OCI-M1 (cell line): ENCODE measurements around the gene PLAAT3.
"Not testable (repeated sequence)": the region's sequence is repeated elsewhere in the genome, so short reads cannot be mapped to it uniquely, and the experiment has no call there.

Experiments used
- DNase-seq: peaks from one replicate; lab custom pipeline; 2025; lab: John Stamatoyannopoulos, UW

Gene PLAAT3

DNA sequence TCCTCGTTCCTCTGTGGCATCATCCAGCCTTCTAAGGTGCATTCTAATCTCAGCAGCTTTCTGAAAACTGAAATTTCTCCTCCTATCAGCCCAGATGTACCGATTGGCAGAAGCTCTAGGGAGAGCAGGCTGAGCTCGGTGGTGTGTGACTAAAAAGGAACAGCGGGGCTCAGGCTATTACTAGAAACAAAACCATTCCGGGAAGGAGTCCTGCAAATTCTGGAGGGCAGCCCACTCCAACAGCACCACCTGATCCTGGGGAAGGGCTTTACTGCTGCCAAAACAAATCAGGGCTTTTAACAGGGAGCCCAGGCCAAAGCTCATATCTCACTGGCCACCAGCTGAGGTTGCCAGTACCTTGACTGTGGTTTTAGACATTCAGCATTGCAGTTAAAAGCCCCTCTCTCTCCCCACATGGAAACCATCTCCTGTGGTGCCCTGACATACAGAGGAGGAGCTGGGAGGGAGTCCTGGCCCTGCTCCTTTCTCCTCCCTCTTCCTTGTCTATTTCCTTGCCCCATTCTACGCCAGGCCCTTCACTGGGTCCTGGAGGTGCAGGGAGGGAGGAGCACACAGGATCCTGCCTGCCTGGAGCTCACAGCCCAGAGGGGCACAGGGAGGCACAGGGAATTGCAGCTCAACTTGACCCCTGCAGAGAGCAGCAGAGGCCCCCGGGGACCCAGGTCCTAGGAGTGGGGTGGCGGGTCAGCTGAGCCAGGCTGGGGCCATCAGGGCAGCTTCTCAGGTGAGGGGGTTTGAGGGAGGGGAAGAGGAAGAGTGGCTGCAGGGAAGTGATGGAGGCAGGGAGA is 76.7 kb downstream of the PLAAT3 start:
- peak; percentile 41 for DNase-seq

DNA sequence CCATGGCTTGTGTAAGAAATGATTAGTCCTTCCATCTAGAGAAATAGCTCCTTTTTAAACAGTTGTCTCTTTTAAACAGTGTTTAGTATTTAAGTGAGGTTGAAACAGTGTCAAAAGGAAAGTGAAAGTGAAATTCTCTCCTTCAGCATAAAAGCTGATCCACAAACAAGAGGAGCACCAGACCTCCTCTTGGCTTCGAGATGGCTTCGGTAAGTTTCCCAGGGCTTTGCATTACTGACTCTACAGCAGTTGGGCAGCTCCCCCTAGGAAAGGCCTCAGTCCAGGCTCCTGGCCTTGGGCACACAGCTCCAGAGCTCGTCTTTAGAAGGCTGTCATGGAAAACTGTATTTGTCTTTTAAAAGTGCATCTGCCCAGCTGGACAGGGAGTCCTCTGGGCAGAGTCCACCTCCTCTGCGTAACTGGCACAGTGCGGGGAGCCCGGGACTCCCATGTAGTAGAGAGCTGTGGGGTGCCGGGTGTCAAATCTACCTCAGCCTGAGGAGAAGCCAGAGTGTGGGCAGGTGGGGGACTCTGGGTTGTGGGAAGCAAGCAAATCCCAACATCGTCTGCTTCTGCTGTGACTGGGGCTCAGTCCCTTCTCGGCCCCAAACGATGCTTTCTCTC is 77.5 kb downstream of the PLAAT3 start, which contains the start of gene PLAAT4:
TSS of gene PLAAT4 (plus strand) at position 140 of the 624 bp plus-strand sequence. CDS start at position 201, 61 bp downstream.
- peak; percentile 87 for DNase-seq

DNA sequence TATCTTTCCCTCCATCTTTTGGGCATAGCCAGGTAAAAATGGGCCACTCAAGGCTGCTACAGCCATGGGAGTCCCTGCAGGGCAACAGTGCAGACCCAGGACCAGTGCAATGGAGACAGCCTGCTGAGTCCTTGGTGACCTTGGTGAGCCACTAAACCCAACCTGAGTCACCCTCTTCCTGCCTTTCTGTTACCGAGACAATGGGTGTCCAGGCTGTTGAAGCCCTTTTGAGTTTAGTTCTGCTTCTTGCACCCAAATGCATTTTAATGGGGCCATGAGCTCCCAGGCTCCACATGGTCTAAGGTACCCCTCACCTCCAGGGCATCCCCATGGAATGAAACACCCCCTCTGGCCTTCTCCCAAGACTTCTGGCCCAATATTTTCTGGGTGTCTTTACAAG is 78.5 kb downstream of the PLAAT3 start:
- DNase-seq: peak; percentile 37

GRCh38 chr11:63534895-63535461 is 79.3 kb downstream of the PLAAT3 start:
- peak; percentile 45 for DNase-seq

DNA sequence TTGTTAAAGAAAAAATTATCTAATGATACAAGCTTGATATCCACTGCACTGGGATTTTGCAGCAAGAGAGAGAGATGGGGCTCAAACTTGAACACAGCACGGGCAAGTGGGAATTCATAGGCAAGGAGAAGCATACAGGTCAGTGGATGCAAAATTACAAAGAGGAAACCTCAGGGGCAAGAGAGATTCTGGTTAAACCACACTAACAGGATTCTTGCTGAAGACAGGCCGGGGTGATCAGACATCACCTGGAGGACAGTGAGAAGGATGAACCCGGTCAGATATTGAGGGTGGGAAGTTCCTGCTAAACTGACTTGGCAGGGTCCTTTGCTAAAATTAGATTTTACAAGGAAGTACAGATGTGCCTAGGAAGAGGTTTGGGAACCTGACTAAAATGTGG is 80.2 kb downstream of the PLAAT3 start:
- no peak for DNase-seq

DNA sequence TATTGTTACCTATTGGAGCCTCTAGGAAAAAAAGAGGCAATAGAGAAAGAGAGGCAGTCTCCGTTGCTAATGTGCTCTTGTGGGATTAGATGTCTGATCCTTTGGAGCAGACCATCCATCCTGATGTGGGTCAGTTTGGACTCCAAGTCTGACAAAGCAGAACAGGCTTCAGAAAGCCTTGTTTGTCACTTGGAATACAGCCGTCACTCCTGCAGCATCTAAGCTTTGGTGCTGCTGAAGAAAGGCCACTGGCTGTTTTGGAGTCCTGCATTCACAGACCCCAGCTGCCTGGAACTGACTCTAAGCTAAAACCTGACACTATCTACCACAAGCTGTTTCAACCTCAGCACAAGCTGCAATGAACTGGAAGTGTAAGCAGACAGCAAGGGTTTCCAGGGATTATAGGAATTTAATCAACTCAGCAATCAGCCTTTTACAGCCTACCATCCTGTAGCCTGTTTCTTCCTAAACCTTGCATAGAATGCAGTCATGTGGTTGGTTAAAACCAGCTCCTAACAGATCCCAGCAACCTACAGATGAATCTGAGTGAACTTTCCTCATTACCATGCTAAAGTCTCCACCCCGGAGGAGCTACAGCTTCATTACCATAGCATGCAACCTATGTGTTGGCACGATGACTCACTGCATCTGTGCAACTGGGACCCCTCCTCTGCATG is 81.3 kb downstream of the PLAAT3 start:
- peak; percentile 10 for DNase-seq

- no peak for DNase-seq
Observed at GRCh38 chr11:63532117-63532516, 82.1 kb downstream of the PLAAT3 start.

DNA sequence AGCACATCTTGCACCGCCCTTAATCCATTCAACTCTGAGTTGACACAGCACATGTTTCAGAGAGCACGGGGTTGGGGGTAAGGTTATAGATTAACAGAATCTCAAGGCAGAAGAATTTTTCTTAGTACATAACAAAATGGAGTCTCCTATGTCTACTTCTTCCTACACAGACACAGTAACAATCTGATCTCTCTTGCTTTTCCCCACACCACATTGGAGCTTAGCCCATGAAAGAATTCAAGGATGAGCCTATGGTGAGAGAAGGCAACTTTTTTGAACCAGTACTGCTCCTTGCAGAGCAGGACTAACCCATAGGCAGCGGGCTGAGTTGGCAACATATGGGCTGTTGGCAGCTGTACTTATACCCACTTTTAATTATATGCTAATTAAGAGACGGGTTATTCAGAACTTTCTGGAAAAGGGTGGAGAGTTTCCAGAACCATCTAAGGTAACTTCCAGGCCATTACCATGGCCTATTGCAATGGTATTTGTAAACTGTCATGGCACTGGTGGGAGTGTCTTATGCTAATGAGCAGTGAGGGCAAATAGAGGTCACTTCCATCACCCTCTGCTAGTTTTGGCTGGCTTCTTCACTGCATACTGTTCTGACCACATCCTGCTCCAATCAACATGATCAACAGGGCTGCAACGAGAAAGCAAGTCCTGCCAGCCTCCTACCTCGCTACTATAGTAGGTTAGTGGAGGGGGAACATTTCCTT is 83.0 kb downstream of the PLAAT3 start:
- DNase-seq: peak; percentile 85

GRCh38 chr11:63530021-63530420 is 84.2 kb downstream of the PLAAT3 start:
- DNase-seq: no peak

- DNase-seq: not testable (repeated sequence)
Observed at GRCh38 chr11:63529373-63529772, 84.9 kb downstream of the PLAAT3 start.

DNA sequence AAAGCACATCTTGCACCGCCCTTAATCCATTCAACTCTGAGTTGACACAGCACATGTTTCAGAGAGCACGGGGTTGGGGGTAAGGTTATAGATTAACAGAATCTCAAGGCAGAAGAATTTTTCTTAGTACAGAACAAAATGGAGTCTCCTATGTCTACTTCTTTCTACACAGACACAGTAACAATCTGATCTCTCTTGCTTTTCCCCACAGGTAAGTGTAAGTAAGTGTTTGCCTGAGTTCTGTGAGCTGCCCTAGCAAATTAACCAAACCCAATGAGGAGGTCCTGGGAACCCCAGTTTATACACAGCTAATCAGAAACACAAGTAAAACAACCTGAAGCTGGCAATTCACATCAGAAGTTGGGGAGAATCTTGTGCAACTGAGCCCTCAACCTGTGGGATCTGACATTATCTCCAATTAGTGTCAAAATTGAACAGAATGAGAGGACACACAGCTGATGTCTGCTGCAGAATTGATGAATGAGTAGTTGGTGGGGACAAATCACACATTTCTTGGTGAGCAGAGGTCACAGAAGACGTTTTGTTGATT is 85.4 kb downstream of the PLAAT3 start:
- DNase-seq: not testable (repeated sequence)

DNA sequence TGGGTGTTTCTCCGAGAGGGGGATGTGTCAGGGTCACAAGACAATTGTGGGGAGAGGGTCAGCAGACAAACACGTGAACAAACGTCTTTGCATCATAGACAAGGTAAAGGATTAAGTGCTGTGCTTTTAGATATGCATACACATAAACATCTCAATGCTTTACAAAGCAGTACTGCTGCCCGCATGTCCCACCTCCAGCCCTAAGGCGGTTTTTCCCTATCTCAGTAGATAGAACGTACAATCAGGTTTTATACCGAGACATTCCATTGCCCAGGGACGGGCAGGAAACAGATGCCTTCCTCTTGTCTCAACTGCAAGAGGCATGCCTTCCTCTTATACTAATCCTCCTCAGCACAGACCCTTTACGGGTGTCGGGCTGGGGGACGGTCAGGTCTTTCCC is 86.1 kb downstream of the PLAAT3 start:
- not testable (repeated sequence) for DNase-seq

- no peak for DNase-seq
Observed at GRCh38 chr11:63527667-63528066, 86.6 kb downstream of the PLAAT3 start.
